GM23338 (cell line): Measurements from ENCODE around the gene LRRC8E. TPM values are rescaled to one million over a fixed set of nuclear protein-coding genes. Genes with fewer than 3 reads are reported as not detected.

Source experiments
- ATAC-seq: fragments of 200-7000 bp; cut with Tn5 transposase; 3 replicates; pipeline ENCODE4 v1.9.1; 2020
- DNase-seq: peaks from one replicate; pipeline ENCODE4 v3.0.0-alpha.2; 2015; ENCODE audit warnings: low spot score
- H2AFZ ChIP-seq: fragments of 200-600 bp; sonication (generic); 2 replicates; pipeline ENCODE4 v1.8.0; 2016; ENCODE audit warnings: antibody characterized with exemption, mild to moderate bottlenecking, moderate library complexity
- H3F3A ChIP-seq: fragments of 200-600 bp; sonication (generic); replicated peaks from 2 replicates; pipeline ENCODE4 v1.8.0; 2017; ENCODE audit warnings: antibody characterized with exemption, mixed run types, low read depth
- H3K27ac ChIP-seq: fragments of 200-600 bp; sonication (generic); 2 replicates; pipeline ENCODE4 v1.6.1; 2016; ENCODE audit warnings: low read depth
- H3K27me3 ChIP-seq: fragments of 200-600 bp; sonication (generic); 2 replicates; pipeline ENCODE4 v1.8.0; 2016; ENCODE audit warnings: mild to moderate bottlenecking, mixed run types, moderate library complexity; ENCODE audit not compliant: insufficient read depth
- H3K36me3 ChIP-seq: fragments of 200-600 bp; sonication (generic); 2 replicates; pipeline ENCODE4 v1.8.0; 2016; ENCODE audit warnings: mild to moderate bottlenecking; ENCODE audit not compliant: insufficient read depth
- H3K4me1 ChIP-seq: fragments of 200-600 bp; sonication (generic); 2 replicates; pipeline ENCODE4 v1.8.0; 2016; ENCODE audit warnings: mild to moderate bottlenecking, moderate library complexity; ENCODE audit not compliant: insufficient read depth
- H3K4me2 ChIP-seq: fragments of 200-600 bp; sonication (generic); 2 replicates; pipeline ENCODE4 v1.7.1; 2017; ENCODE audit warnings: mixed run types
- H3K4me3 ChIP-seq: fragments of 200-600 bp; sonication (generic); 2 replicates; pipeline ENCODE4 v1.6.1; 2016; ENCODE audit warnings: mixed run types
- H3K79me2 ChIP-seq: fragments of 200-600 bp; sonication (generic); replicated peaks from 2 replicates; pipeline ENCODE4 v1.8.0; 2017; ENCODE audit warnings: mild to moderate bottlenecking; ENCODE audit not compliant: insufficient read depth
- H3K9me2 ChIP-seq: fragments of 200-600 bp; sonication (generic); 2 replicates; pipeline ENCODE4 v1.8.0; 2017; ENCODE audit not compliant: insufficient read depth
- H4K20me1 ChIP-seq: fragments of 200-600 bp; sonication (generic); replicated peaks from 2 replicates; pipeline ENCODE4 v1.8.0; 2017; ENCODE audit warnings: mild to moderate bottlenecking; ENCODE audit not compliant: insufficient read depth
- H3K27ac Mint-ChIP-seq: 2 replicates; pipeline ENCODE4 v1.8.0; 2020; ENCODE audit warnings: inconsistent platforms, mild to moderate bottlenecking, moderate library complexity, mixed read lengths
- H3K27me3 Mint-ChIP-seq: 3 replicates; pipeline ENCODE4 v1.8.0; 2022; ENCODE audit warnings: low read depth, mild to moderate bottlenecking, moderate library complexity, mixed read lengths, inconsistent platforms; ENCODE audit not compliant: insufficient read depth, poor library complexity
- H3K36me3 Mint-ChIP-seq: 3 replicates; pipeline ENCODE4 v1.8.0; 2021; ENCODE audit warnings: low read depth, mild to moderate bottlenecking, inconsistent platforms, moderate library complexity, mixed read lengths
- H3K4me1 Mint-ChIP-seq: 3 replicates; pipeline ENCODE4 v1.8.0; 2020; ENCODE audit warnings: mild to moderate bottlenecking, inconsistent platforms, mixed read lengths
- H3K4me3 Mint-ChIP-seq: 3 replicates; pipeline ENCODE4 v1.8.0; 2021; ENCODE audit warnings: moderate library complexity, mild to moderate bottlenecking, inconsistent platforms, mixed read lengths
- H3K9me3 Mint-ChIP-seq: 3 replicates; pipeline ENCODE4 v1.8.0; 2020; ENCODE audit warnings: moderate library complexity, mild to moderate bottlenecking, inconsistent platforms, mixed read lengths
- CREB1 ChIP-seq: fragments of 250-450 bp; sonication (Bioruptor Pico); IDR thresholded peaks from 2 replicates; pipeline ENCODE4 v1.5.0; 2020; ENCODE audit warnings: low read depth, mild to moderate bottlenecking, moderate library complexity
- CTCF ChIP-seq, 2 experiments: fragments of 200-600 bp in 1 of 2; sonication (generic) in 1 of 2; conservative IDR thresholded peaks; 2 replicates each; pipeline versions ENCODE4 v1.5.1 to v1.6.1; 2016 to 2017; ENCODE audit warnings: antibody characterized with exemption in 2 of 2, low read depth in 2 of 2, mild to moderate bottlenecking in 2 of 2, moderate library complexity in 1 of 2
- ETS1 ChIP-seq: IDR thresholded peaks from 2 replicates; pipeline ENCODE4 v1.6.1; 2016; ENCODE audit warnings: antibody characterized with exemption
- EZH2 ChIP-seq: fragments of 200-600 bp; sonication (generic); IDR thresholded peaks from one replicate; pipeline ENCODE4 v1.8.0; 2017; ENCODE audit warnings: antibody characterized with exemption, mild to moderate bottlenecking, low read depth; ENCODE audit not compliant: unreplicated experiment
- EZH2phosphoT487 ChIP-seq: fragments of 200-600 bp; sonication (generic); IDR thresholded peaks from one replicate; pipeline ENCODE4 v1.8.1; 2018; ENCODE audit warnings: antibody characterized with exemption; ENCODE audit not compliant: unreplicated experiment
- JUNB ChIP-seq: IDR thresholded peaks from one replicate; pipeline ENCODE4 v1.6.1; 2016; ENCODE audit warnings: antibody characterized with exemption; ENCODE audit not compliant: unreplicated experiment
- NANOG ChIP-seq: IDR thresholded peaks from 2 replicates; pipeline ENCODE4 v1.6.1; 2016; ENCODE audit warnings: antibody characterized with exemption, borderline replicate concordance
- POLR2AphosphoS5 ChIP-seq: IDR thresholded peaks from 2 replicates; pipeline ENCODE4 v1.6.1; 2016; ENCODE audit warnings: antibody characterized with exemption, low read depth
- REST ChIP-seq: IDR thresholded peaks from one replicate; pipeline ENCODE4 v1.6.1; 2018; ENCODE audit warnings: antibody characterized with exemption; ENCODE audit not compliant: unreplicated experiment
- STAT1 ChIP-seq: IDR thresholded peaks from one replicate; pipeline ENCODE4 v1.6.1; 2016; ENCODE audit warnings: antibody characterized with exemption; ENCODE audit not compliant: unreplicated experiment
- ZNF114 ChIP-seq: fragments of 250-450 bp; sonication (Bioruptor Pico); IDR thresholded peaks from 2 replicates; pipeline ENCODE4 v1.5.0; 2020; ENCODE audit warnings: mild to moderate bottlenecking, moderate library complexity
- ZNF331 ChIP-seq: fragments of 250-450 bp; sonication (Bioruptor Pico); IDR thresholded peaks from 2 replicates; pipeline ENCODE4 v1.5.0; 2020; ENCODE audit warnings: low read depth, mild to moderate bottlenecking, moderate library complexity
- ZNF462 ChIP-seq: fragments of 250-450 bp; sonication (Bioruptor Pico); IDR thresholded peaks from 2 replicates; pipeline ENCODE4 v1.5.0; 2020; ENCODE audit warnings: mild to moderate bottlenecking, moderate library complexity
- polyA plus RNA-seq: library from polyadenylated mRNA; unstranded; fragments of >200 nt; fragmentation: Nextera tagmentation; extraction: Ambion mirVana; gene quantifications from 2 replicates; pipeline ENCODE4 v1.2.1, GENCODE V29; 2016
- total RNA-seq: library from RNA; depleted of rRNA; stranded (reverse); fragments of >200 nt; shearing (Covaris generic); gene quantifications from 2 replicates; pipeline ENCODE4 v1.2.3, GENCODE V29; 2014

The LRRC8E gene
- total and polyA plus RNA-seq, 2 experiments from 2014 or later: 0.29 to 4.8 TPM

GRCh38 chr19:7943444-7944176, 55.3 kb downstream of the LRRC8E start, which contains the start of gene TIMM44:
Gene TIMM44 (minus strand): TSS chr19:7943666. CDS start chr19:7943651, 15 bp downstream.
- H3K4me3 ChIP-seq: peak within 1 kb of the TSS; percentile 99
- peaks cover 17% of the 10 kb centered on the region for H4K20me1 ChIP-seq
- Mint-ChIP-seq H3K4me1 (peaks cover 13% of the 10 kb centered on the region; the same call in 2 of the 3 replicates), H3K36me3 (peaks cover 53% of the 10 kb centered on the region), H3K27ac (peak within 1 kb of the TSS; percentile 100), H3K27me3 (peaks cover 18% of the 10 kb centered on the region), H3K9me3 (peaks cover 14% of the 10 kb centered on the region), H3K4me3 (peak within 1 kb of the TSS; percentile 94)
- H3K9me2 ChIP-seq: no peaks in the 10 kb centered on the region
- no peaks in the 10 kb centered on the region for H3K27me3 ChIP-seq
- H3K36me3 ChIP-seq: peaks cover 10% of the 10 kb centered on the region
- peak; percentile 98 for ATAC-seq
- peak within 1 kb of the TSS; percentile 94 for H3K4me2 ChIP-seq
- peaks cover 53% of the 10 kb centered on the region for H3K79me2 ChIP-seq
- H2AFZ ChIP-seq: peak within 1 kb of the TSS; percentile 68; the same call in 1 of the 2 replicates
- TF ChIP-seq EZH2: no peak
- TF ChIP-seq ETS1: no peak
- TF ChIP-seq CREB1 (CRISPR knock-in tag): peak; percentile 92
- TF ChIP-seq NANOG: no peak
- no peak for TF ChIP-seq CTCF (conservative IDR thresholded peaks at IDR 0.05; ENCODE audit: low read depth in 2 of 2)
- TF ChIP-seq ZNF331: no peak
- peak; percentile 95 for TF ChIP-seq POLR2AphosphoS5
- TF ChIP-seq EZH2phosphoT487: no peak
- no peak for TF ChIP-seq STAT1
- TF ChIP-seq JUNB: no peak
- TF ChIP-seq ZNF462 (CRISPR knock-in tag): no peak
- no peak for TF ChIP-seq REST
- no peak for TF ChIP-seq ZNF114 (CRISPR knock-in tag)
- H3K27ac ChIP-seq: peak within 1 kb of the TSS; percentile 97
- H3F3A ChIP-seq: peaks cover 6% of the 10 kb centered on the region; the same call in 1 of the 2 replicates
- DNase-seq: peak; percentile 100
- no peaks in the 10 kb centered on the region; the same call in 1 of the 2 replicates for H3K4me1 ChIP-seq
